AG04449 (cell line): ENCODE results near the gene AGFG1.
A peak's percentile ranks its signal among the peaks of the same experiment; 100 is the strongest.

Experiments used
- CTCF ChIA-PET: fragments of 350-600 bp; formaldehyde crosslinking; extraction: SDS; loops from one replicate; lab custom pipeline; 2021; ENCODE audit warnings: antibody characterized with exemption; lab: Yijun Ruan, JAX
- POLR2A ChIA-PET: fragments of 400-600, 350-600 bp; formaldehyde crosslinking; extraction: SDS; loops from one replicate; lab custom pipeline; 2020; ENCODE audit warnings: antibody characterized with exemption, inconsistent platforms; lab: Yijun Ruan, JAX
- DNase-seq: peaks from one replicate; pipeline ENCODE4 v3.0.0-alpha.2; 2010; ENCODE audit warnings: low read depth, low spot score
- H3K4me3 ChIP-seq: 2 replicates; pipeline ENCODE4 v1.5.1; 2011; ENCODE audit warnings: low read depth, mild to moderate bottlenecking, control low read depth, low read length
- TF ChIP-seq, protein P1 (sequence below): IDR thresholded peaks from one replicate; pipeline ENCODE4 v1.5.1; 2011; ENCODE audit warnings: mild to moderate bottlenecking, moderate library complexity, low read length, control low read depth, inconsistent platforms; ENCODE audit not compliant: insufficient read depth; ENCODE audit errors: missing control alignments

AGFG1 gene

DNA sequence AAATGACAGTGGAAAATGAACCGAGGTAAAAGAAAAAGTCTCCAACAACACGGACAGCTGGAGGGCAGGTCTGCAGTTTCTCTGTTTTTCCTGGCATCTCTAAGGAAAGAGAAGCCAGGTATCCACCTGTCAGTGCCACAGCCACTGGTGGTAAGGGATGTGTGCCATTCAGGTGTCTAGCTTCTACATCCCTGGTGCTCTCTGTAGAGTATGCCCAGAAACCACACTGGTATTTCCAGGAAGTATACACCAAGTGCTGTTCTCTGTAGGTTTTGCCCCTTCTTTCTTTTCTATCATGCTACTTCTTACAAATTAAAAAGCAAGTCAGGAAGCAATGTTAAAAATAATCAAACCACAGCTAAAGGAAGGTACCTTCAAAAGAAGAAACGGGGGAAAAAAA, 7.6 kb upstream of the AGFG1 start:
- H3K4me3 ChIP-seq: no peak overlapping the region
- ChIA-PET POLR2A (no interaction called here), CTCF (interaction anchor here (0.8 to 1.2 kb wide), 2 partner anchors 9 to 58 kb away, joined by 3 read pairs; no protein-coding TSS in a partner anchor)
- TF ChIP-seq, protein P1, sequence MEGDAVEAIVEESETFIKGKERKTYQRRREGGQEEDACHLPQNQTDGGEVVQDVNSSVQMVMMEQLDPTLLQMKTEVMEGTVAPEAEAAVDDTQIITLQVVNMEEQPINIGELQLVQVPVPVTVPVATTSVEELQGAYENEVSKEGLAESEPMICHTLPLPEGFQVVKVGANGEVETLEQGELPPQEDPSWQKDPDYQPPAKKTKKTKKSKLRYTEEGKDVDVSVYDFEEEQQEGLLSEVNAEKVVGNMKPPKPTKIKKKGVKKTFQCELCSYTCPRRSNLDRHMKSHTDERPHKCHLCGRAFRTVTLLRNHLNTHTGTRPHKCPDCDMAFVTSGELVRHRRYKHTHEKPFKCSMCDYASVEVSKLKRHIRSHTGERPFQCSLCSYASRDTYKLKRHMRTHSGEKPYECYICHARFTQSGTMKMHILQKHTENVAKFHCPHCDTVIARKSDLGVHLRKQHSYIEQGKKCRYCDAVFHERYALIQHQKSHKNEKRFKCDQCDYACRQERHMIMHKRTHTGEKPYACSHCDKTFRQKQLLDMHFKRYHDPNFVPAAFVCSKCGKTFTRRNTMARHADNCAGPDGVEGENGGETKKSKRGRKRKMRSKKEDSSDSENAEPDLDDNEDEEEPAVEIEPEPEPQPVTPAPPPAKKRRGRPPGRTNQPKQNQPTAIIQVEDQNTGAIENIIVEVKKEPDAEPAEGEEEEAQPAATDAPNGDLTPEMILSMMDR: no peak
- no peak for DNase-seq

DNA sequence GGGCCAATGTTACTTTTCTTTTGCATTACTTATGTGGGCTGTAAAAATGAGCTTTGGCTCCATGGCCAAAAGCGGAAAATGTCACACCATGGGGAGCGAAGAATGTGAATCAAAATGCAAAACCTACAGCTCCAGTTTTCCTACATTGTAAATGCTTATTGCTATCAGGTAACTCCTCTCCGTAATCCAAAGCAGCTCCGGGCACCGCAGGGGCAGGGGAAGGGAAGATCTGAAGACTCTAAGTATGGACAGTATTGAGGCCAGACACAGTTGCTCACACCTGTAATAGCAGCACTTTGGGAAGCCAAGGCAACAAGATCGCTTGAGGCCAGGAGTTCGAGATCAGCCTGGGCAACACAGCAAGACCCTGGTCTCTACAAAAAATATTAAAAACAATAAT, 7.1 kb upstream of the AGFG1 start:
- ChIA-PET POLR2A (no interaction called here), CTCF (interaction anchor here (0.8 to 1.2 kb wide), 2 partner anchors 9 to 58 kb away, joined by 3 read pairs; no protein-coding TSS in a partner anchor)
- TF ChIP-seq, protein P1: no peak
- no peak overlapping the region for H3K4me3 ChIP-seq
- no peak for DNase-seq

DNA sequence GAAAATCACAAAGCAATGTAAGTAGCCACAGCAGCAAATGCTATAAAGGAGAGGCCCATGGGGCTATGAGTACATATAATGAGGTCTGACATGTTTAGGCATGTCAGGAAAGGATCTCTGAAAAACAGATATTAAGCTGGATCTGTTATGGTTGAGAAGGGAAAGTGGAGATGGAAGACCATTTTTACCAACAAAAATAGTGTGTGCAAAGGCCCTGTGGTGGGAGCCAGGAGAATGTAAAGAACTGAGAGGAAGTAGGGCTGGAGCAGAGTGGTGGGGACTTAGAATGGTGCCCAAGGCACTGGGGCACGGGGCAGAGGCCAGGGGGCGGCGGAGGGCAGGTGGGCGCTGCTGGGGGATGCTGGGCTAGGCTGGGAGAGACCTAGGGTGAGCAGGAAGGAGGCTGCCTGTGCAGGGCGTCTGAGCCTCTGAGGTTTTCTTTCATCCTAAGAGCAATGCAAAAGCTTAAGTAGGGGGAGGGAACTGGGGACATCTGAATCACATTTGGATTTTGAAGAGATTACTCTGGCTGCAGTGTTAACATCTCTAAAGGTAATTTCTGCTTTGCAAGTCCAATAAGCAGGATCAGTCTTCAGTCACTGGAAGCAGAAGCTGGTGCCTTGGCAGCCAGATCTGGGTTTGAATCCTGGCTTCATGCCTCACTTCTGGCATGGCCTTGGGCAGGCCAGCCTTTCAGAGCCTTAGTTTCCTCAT, 4.9 kb upstream of the AGFG1 start:
- DNase-seq: no peak
- ChIA-PET POLR2A (no interaction called here), CTCF (interaction anchor here (1.2 to 1.8 kb wide), 2 partner anchors 13 to 61 kb away, joined by 3 to 4 read pairs; no protein-coding TSS in a partner anchor)
- TF ChIP-seq, protein P1: no peak
- H3K4me3 ChIP-seq: no peak overlapping the region

DNA sequence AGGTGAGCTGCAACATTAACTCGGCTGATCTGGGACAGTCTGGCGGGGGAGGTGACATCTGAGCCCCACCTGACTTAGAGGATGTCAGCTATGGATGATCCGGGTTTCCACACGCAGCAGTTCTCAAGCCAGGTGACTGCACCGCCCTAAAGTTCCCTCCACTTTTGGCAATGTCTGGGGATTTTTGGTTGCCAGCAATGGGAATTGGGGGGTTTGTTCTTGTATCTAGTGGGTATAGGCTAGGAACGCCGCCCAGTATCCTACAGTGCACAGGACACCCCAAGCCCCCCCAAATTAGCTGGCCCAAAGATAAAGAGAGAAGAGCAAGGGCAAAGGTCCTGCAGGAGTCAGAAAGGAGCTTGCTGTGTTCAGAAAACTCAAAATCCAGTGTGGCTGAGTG, 544 bp upstream of the AGFG1 start:
- ChIA-PET CTCF (interaction anchor here (0.6 to 1.7 kb wide), 22 partner anchors 9 to 299 kb away, joined by 3 to 26 read pairs (median 5); partner anchors contain the start of gene TM4SF20), POLR2A (no interaction called here)
- DNase-seq: no peak
- TF ChIP-seq, protein P1: no peak
- no peak overlapping the region for H3K4me3 ChIP-seq

DNA sequence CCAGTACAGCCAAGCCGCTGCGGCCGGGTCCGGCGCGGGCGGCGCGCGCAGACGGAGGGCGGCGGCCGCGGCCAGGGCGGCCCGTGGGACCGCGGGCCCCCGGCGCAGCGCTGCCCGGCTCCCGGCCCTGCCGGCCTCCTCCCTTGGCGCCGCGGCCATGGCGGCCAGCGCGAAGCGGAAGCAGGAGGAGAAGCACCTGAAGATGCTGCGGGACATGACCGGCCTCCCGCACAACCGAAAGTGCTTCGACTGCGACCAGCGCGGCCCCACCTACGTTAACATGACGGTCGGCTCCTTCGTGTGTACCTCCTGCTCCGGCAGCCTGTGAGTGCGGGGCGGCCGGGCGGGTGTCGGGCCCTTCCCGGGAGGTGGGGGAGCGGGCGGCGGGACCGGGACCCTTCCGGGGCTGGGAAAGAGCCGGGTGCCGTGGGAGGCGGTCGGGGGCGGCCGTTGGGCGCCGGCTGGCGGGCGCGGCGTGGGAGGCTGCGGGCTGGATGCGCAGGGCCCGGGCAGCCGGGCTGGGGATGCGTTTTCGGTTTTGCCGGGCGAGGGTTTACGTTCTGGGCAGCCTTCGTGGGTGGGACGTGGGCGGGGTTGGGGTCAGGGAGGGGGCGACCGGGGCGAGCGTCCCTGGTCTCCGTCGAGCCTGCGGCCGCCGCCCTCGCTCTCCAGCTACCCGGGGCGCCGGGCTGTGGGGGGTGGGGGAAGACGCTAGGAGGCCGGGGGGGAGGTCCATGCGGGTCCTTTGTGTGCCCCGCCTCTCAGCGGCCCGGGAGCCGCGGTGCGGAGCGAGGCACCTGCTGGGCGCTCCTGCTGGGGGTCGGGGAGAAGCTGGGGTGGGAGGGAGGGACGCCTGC, 537 bp downstream of the AGFG1 start:
- ChIA-PET POLR2A (no interaction called here), CTCF (interaction anchor here (0.7 to 1.7 kb wide), 17 partner anchors 8 to 294 kb away, joined by 3 to 8 read pairs (median 4); no protein-coding TSS in a partner anchor)
- peak overlapping the region; percentile 86 for H3K4me3 ChIP-seq
- DNase-seq: no peak
- TF ChIP-seq, protein P1: no peak

DNA sequence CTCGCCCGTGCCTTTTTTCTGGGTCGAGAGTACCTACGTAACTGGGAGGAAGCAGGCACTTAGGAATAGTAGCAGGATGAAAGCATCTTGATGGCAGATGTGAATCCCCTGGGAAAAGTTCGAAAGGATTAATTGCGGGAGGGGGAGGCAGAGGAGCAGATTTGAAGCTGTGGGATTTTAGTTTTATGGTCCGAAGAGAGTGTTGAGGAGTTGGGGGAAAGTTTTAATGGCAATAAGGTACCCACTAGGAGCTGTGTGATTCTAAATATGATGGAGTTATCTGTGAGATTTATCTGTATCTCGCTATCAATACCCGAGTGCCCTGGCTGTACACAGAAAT, 1.1 kb downstream of the AGFG1 start:
- POLR2A ChIA-PET: no interaction called here
- CTCF ChIA-PET: interaction anchor here (0.7 to 1.3 kb wide), 12 partner anchors 8 to 293 kb away, joined by 3 to 5 read pairs (median 4); no protein-coding TSS in a partner anchor
- no peak for DNase-seq
- H3K4me3 ChIP-seq: peak overlapping the region; percentile 86
- TF ChIP-seq, protein P1: no peak
